DOHH2 (cell line): ENCODE data around the gene SRGAP1.

ENCODE experiments used
- H3F3A ChIP-seq: fragments of 200-600 bp; sonication (generic), shearing (Covaris generic); 2 replicates; pipeline ENCODE4 v1.6.0; 2016; ENCODE audit warnings: antibody characterized with exemption, mild to moderate bottlenecking; ENCODE audit not compliant: control insufficient read depth, insufficient read depth
- H3K27ac ChIP-seq: fragments of 200-600 bp; sonication (generic); 2 replicates; pipeline ENCODE4 v1.5.1; 2014; ENCODE audit warnings: low read depth, mild to moderate bottlenecking, low read length, moderate library complexity
- H3K27me3 ChIP-seq: fragments of 200-600 bp; sonication (generic); 2 replicates; pipeline ENCODE4 v1.6.1; 2014; ENCODE audit warnings: mild to moderate bottlenecking, low read length, mixed read lengths; ENCODE audit not compliant: control insufficient read depth
- H3K36me3 ChIP-seq: fragments of 200-600 bp; sonication (generic); 2 replicates; pipeline ENCODE4 v1.6.1; 2014; ENCODE audit warnings: mild to moderate bottlenecking, low read length, moderate library complexity, mixed read lengths; ENCODE audit not compliant: control insufficient read depth
- H3K4me1 ChIP-seq: fragments of 200-600 bp; sonication (generic); 2 replicates; pipeline ENCODE4 v1.6.1; 2014; ENCODE audit warnings: mild to moderate bottlenecking, low read length, mixed read lengths; ENCODE audit not compliant: control insufficient read depth
- H3K4me2 ChIP-seq: fragments of 200-600 bp; sonication (generic); 2 replicates; pipeline ENCODE4 v1.6.0; 2014; ENCODE audit warnings: mild to moderate bottlenecking, low read length, moderate library complexity
- H3K4me3 ChIP-seq: fragments of 200-600 bp; sonication (generic); 2 replicates; pipeline ENCODE4 v1.5.1; 2014; ENCODE audit warnings: mild to moderate bottlenecking, low read length, mixed read lengths
- H3K79me2 ChIP-seq: fragments of 200-600 bp; sonication (generic); 2 replicates; pipeline ENCODE4 v1.6.1; 2014; ENCODE audit warnings: mild to moderate bottlenecking, low read length, mixed read lengths; ENCODE audit not compliant: control insufficient read depth
- H3K9me2 ChIP-seq: fragments of 200-600 bp; sonication (generic); replicated peaks from 2 replicates; pipeline ENCODE4 v1.6.1; 2014; ENCODE audit warnings: mild to moderate bottlenecking, low read length, mixed read lengths; ENCODE audit not compliant: control insufficient read depth
- H3K9me3 ChIP-seq: fragments of 200-600 bp; sonication (generic); 2 replicates; pipeline ENCODE4 v1.6.1; 2014; ENCODE audit warnings: antibody characterized with exemption, low read length, mixed read lengths; ENCODE audit not compliant: control insufficient read depth, insufficient read depth
- H4K20me1 ChIP-seq: fragments of 200-600 bp; sonication (generic); 2 replicates; pipeline ENCODE4 v1.6.0; 2014; ENCODE audit warnings: low read depth, mild to moderate bottlenecking, antibody characterized with exemption, low read length, moderate library complexity; ENCODE audit not compliant: control insufficient read depth, insufficient read depth
- EZH2phosphoT487 ChIP-seq: fragments of 200-600 bp; sonication (generic); IDR thresholded peaks from 2 replicates; pipeline ENCODE4 v1.6.1; 2017; ENCODE audit warnings: borderline replicate concordance, mild to moderate bottlenecking, antibody characterized with exemption, low read length, moderate library complexity, mixed read lengths
- TF ChIP-seq, protein P1 (sequence below): fragments of 200-600 bp; sonication (generic); IDR thresholded peaks from one replicate; pipeline ENCODE4 v1.5.1; 2014; ENCODE audit warnings: antibody characterized with exemption, mild to moderate bottlenecking, low read depth, low read length; ENCODE audit not compliant: poor library complexity, severe bottlenecking

The SRGAP1 gene

DNA sequence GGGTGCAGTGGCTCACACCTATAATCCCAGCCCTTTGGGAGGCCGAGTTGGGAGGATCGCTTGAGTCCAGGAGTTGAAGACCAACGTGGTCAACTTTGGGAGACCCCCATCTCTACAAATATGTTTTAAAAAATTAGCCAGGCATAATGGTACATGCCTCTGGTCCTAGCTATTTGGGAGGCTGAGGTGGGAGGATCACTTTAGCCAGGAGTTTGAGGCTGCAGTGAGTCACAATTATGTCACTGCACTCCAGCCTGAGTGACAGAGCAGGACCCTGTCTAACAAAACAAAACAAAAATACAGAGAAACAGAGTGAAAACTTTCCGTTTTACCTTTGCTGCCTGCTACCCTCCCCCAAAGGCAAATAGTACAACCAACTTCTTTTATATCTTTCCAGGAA, 60.2 kb downstream of the SRGAP1 start:
- no peaks in the 10 kb centered on the region for H3K36me3 ChIP-seq
- no peaks in the 10 kb centered on the region for H3F3A ChIP-seq
- H3K27ac ChIP-seq, result no peak overlapping the region
- no peak overlapping the region for H3K4me3 ChIP-seq
- H4K20me1 ChIP-seq, result no peaks in the 10 kb centered on the region
- H3K9me2 ChIP-seq, result no peaks in the 10 kb centered on the region
- H3K4me1 ChIP-seq, result no peaks in the 10 kb centered on the region
- TF ChIP-seq EZH2phosphoT487, result no peak
- TF ChIP-seq, protein P1, sequence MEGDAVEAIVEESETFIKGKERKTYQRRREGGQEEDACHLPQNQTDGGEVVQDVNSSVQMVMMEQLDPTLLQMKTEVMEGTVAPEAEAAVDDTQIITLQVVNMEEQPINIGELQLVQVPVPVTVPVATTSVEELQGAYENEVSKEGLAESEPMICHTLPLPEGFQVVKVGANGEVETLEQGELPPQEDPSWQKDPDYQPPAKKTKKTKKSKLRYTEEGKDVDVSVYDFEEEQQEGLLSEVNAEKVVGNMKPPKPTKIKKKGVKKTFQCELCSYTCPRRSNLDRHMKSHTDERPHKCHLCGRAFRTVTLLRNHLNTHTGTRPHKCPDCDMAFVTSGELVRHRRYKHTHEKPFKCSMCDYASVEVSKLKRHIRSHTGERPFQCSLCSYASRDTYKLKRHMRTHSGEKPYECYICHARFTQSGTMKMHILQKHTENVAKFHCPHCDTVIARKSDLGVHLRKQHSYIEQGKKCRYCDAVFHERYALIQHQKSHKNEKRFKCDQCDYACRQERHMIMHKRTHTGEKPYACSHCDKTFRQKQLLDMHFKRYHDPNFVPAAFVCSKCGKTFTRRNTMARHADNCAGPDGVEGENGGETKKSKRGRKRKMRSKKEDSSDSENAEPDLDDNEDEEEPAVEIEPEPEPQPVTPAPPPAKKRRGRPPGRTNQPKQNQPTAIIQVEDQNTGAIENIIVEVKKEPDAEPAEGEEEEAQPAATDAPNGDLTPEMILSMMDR, result no peak
- H3K9me3 ChIP-seq, result no peaks in the 10 kb centered on the region; the same call in 1 of the 2 replicates
- peaks cover 4% of the 10 kb centered on the region; the same call in 1 of the 2 replicates for H3K27me3 ChIP-seq
- no peak overlapping the region for H3K4me2 ChIP-seq
- no peaks in the 10 kb centered on the region for H3K79me2 ChIP-seq

DNA sequence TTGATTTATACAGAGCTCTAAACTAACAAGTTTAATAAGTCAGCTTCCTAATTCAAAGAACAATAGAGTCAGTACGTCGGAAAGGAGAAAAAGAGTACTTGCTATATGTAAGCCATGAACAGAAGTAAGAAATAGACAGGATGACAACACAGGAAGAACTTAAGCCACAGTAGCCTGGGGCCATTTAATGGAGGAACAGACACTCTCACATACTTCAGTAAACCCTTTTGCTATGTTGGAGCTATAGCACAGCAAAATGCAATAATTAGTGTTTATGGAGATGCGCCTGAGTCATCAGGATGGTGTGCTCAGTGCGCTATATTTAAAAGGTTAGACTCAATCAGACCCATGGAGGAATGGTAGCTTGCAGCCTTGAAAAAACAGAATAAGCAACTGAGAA, 61.0 kb downstream of the SRGAP1 start:
- H3F3A ChIP-seq, result no peaks in the 10 kb centered on the region
- H3K4me2 ChIP-seq, result no peak overlapping the region
- H3K4me1 ChIP-seq, result no peaks in the 10 kb centered on the region
- H3K27me3 ChIP-seq, result peaks cover 4% of the 10 kb centered on the region; the same call in 1 of the 2 replicates
- H3K9me3 ChIP-seq, result no peaks in the 10 kb centered on the region; the same call in 1 of the 2 replicates
- H3K4me3 ChIP-seq, result no peak overlapping the region
- H3K27ac ChIP-seq, result no peak overlapping the region
- no peaks in the 10 kb centered on the region for H4K20me1 ChIP-seq
- H3K9me2 ChIP-seq, result no peaks in the 10 kb centered on the region
- no peaks in the 10 kb centered on the region for H3K36me3 ChIP-seq
- no peaks in the 10 kb centered on the region for H3K79me2 ChIP-seq
- no peak for TF ChIP-seq EZH2phosphoT487
- TF ChIP-seq, protein P1, result no peak

DNA sequence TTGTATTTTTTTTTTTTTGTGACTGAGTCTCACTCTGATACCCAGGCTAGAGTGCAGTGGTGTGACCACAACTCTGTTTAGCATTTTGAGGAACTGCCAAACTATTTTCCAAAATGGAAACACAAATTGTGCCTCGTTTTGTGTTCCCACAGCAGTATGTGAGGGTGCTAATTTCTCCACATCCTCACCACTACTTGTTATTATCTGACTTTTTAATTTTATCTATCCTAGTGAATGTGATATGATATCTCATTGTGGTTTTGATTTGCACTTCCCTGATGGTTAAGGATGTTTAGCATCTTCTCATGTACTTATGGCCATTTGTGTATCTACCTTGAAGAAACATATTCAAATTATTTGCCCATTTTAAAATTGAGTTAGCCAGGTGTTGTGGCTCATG, 62.4 kb downstream of the SRGAP1 start:
- Histone ChIP-seq H3K36me3 (no peaks in the 10 kb centered on the region), H3K27ac (no peak overlapping the region), H3K4me3 (no peak overlapping the region), H3K79me2 (no peaks in the 10 kb centered on the region), H3K9me2 (no peaks in the 10 kb centered on the region), H4K20me1 (no peaks in the 10 kb centered on the region), H3F3A (no peaks in the 10 kb centered on the region), H3K27me3 (no peaks in the 10 kb centered on the region), H3K4me2 (no peak overlapping the region), H3K4me1 (no peaks in the 10 kb centered on the region), H3K9me3 (no peaks in the 10 kb centered on the region; the same call in 1 of the 2 replicates)
- TF ChIP-seq, protein P1, result no peak
- no peak for TF ChIP-seq EZH2phosphoT487

DNA sequence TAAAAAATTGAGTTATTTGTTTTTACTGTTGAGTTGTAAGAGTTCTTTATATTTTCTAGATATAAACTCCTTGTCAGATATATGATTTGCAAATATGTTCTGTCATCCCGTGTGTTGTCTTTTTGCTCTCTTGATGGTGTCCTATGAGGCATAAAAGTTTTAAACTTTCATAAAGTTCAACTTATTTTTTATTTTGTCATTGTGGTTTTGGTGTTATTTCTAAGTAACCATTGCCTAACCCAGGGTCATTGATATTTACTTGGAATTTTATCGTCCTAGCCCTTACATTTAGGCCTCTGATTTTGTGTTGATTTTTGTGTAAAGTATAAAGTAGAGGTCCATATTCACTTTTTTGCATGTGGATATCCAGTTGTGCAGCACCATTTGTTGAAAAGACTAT, 63.1 kb downstream of the SRGAP1 start:
- H3K9me2 ChIP-seq, result no peaks in the 10 kb centered on the region
- H3K4me3 ChIP-seq, result no peak overlapping the region
- H3F3A ChIP-seq, result no peaks in the 10 kb centered on the region
- no peak overlapping the region for H3K4me2 ChIP-seq
- peaks cover 3% of the 10 kb centered on the region; the same call in 1 of the 2 replicates for H3K4me1 ChIP-seq
- no peaks in the 10 kb centered on the region for H3K79me2 ChIP-seq
- no peaks in the 10 kb centered on the region; the same call in 1 of the 2 replicates for H3K9me3 ChIP-seq
- H4K20me1 ChIP-seq, result no peaks in the 10 kb centered on the region
- no peaks in the 10 kb centered on the region for H3K36me3 ChIP-seq
- no peak for TF ChIP-seq EZH2phosphoT487
- TF ChIP-seq, protein P1, result no peak
- no peak overlapping the region for H3K27ac ChIP-seq
- H3K27me3 ChIP-seq, result no peaks in the 10 kb centered on the region
